ENCODE measurements around the gene TXK. TPM values are rescaled to one million over a fixed set of nuclear protein-coding genes. Genes with fewer than 3 reads are reported as not detected.

TXK gene
- total and polyA plus RNA-seq, 2 experiments from 2014 or later, result 0.14 to 0.40 TPM

- no peak for DNase-seq (ENCODE audit: low spot score)
- no peak overlapping the region for H3K4me2 ChIP-seq
These were observed 98.1 kb downstream of the TXK start for GRCh38 chr4:48035952-48036351.

More at GRCh38 chr4:48035952-48036351, 98.1 kb downstream of the TXK start:
- Histone ChIP-seq H2AFZ (no peak overlapping the region), H3F3A (replicated peaks; ENCODE audit: low read depth) (no peaks in the 10 kb centered on the region), H3K79me2 (replicated peaks; ENCODE audit: insufficient read depth) (no peaks in the 10 kb centered on the region), H3K9me2 (ENCODE audit: insufficient read depth) (no peaks in the 10 kb centered on the region), H3K36me3 (ENCODE audit: insufficient read depth) (no peaks in the 10 kb centered on the region), H4K20me1 (replicated peaks; ENCODE audit: insufficient read depth) (no peaks in the 10 kb centered on the region), H3K27ac (ENCODE audit: low read depth) (no peak overlapping the region), H3K27me3 (ENCODE audit: insufficient read depth) (no peaks in the 10 kb centered on the region), H3K4me1 (ENCODE audit: insufficient read depth) (no peaks in the 10 kb centered on the region), H3K4me3 (no peak overlapping the region)
- Mint-ChIP-seq H3K36me3 (ENCODE audit: low read depth) (no peaks in the 10 kb centered on the region; the same call in 2 of the 3 replicates), H3K4me1 (peaks cover 2% of the 10 kb centered on the region; the same call in 1 of the 3 replicates), H3K4me3 (no peak overlapping the region), H3K27ac (no peak overlapping the region), H3K27me3 (ENCODE audit: insufficient read depth, low read depth, poor library complexity) (no peaks in the 10 kb centered on the region), H3K9me3 (no peaks in the 10 kb centered on the region)
- TF ChIP-seq ZNF331 (CRISPR knock-in tag; IDR thresholded peaks at IDR 0.05; ENCODE audit: low read depth) (no peak), NANOG (IDR thresholded peaks at IDR 0.05; ENCODE audit: borderline replicate concordance) (no peak), CREB1 (CRISPR knock-in tag; IDR thresholded peaks at IDR 0.05; ENCODE audit: low read depth) (no peak), JUNB (IDR thresholded peaks at IDR 0.05; ENCODE audit: unreplicated experiment) (no peak), POLR2AphosphoS5 (IDR thresholded peaks at IDR 0.05; ENCODE audit: low read depth) (no peak), REST (IDR thresholded peaks at IDR 0.05; ENCODE audit: unreplicated experiment) (no peak), CTCF (conservative IDR thresholded peaks at IDR 0.05; ENCODE audit: low read depth in 2 of 2) (no peak), ZNF114 (CRISPR knock-in tag; IDR thresholded peaks at IDR 0.05) (no peak), STAT1 (IDR thresholded peaks at IDR 0.05; ENCODE audit: unreplicated experiment) (no peak), EZH2phosphoT487 (IDR thresholded peaks at IDR 0.05; ENCODE audit: unreplicated experiment) (no peak), EZH2 (IDR thresholded peaks at IDR 0.05; ENCODE audit: low read depth, unreplicated experiment) (no peak)
- TF ChIP-seq, protein P1, sequence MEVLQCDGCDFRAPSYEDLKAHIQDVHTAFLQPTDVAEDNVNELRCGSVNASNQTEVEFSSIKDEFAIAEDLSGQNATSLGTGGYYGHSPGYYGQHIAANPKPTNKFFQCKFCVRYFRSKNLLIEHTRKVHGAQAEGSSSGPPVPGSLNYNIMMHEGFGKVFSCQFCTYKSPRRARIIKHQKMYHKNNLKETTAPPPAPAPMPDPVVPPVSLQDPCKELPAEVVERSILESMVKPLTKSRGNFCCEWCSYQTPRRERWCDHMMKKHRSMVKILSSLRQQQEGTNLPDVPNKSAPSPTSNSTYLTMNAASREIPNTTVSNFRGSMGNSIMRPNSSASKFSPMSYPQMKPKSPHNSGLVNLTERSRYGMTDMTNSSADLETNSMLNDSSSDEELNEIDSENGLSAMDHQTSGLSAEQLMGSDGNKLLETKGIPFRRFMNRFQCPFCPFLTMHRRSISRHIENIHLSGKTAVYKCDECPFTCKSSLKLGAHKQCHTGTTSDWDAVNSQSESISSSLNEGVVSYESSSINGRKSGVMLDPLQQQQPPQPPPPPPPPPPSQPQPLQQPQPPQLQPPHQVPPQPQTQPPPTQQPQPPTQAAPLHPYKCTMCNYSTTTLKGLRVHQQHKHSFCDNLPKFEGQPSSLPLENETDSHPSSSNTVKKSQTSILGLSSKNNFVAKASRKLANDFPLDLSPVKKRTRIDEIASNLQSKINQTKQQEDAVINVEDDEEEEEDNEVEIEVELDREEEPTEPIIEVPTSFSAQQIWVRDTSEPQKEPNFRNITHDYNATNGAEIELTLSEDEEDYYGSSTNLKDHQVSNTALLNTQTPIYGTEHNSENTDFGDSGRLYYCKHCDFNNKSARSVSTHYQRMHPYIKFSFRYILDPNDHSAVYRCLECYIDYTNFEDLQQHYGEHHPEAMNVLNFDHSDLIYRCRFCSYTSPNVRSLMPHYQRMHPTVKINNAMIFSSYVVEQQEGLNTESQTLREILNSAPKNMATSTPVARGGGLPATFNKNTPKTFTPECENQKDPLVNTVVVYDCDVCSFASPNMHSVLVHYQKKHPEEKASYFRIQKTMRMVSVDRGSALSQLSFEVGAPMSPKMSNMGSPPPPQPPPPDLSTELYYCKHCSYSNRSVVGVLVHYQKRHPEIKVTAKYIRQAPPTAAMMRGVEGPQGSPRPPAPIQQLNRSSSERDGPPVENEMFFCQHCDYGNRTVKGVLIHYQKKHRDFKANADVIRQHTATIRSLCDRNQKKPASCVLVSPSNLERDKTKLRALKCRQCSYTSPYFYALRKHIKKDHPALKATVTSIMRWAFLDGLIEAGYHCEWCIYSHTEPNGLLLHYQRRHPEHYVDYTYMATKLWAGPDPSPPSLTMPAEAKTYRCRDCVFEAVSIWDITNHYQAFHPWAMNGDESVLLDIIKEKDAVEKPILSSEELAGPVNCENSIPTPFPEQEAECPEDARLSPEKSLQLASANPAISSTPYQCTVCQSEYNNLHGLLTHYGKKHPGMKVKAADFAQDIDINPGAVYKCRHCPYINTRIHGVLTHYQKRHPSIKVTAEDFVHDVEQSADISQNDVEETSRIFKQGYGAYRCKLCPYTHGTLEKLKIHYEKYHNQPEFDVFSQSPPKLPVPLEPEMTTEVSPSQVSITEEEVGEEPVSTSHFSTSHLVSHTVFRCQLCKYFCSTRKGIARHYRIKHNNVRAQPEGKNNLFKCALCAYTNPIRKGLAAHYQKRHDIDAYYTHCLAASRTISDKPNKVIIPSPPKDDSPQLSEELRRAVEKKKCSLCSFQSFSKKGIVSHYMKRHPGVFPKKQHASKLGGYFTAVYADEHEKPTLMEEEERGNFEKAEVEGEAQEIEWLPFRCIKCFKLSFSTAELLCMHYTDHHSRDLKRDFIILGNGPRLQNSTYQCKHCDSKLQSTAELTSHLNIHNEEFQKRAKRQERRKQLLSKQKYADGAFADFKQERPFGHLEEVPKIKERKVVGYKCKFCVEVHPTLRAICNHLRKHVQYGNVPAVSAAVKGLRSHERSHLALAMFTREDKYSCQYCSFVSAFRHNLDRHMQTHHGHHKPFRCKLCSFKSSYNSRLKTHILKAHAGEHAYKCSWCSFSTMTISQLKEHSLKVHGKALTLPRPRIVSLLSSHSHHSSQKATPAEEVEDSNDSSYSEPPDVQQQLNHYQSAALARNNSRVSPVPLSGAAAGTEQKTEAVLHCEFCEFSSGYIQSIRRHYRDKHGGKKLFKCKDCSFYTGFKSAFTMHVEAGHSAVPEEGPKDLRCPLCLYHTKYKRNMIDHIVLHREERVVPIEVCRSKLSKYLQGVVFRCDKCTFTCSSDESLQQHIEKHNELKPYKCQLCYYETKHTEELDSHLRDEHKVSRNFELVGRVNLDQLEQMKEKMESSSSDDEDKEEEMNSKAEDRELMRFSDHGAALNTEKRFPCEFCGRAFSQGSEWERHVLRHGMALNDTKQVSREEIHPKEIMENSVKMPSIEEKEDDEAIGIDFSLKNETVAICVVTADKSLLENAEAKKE (CRISPR knock-in tag; IDR thresholded peaks at IDR 0.05), result no peak
- TF ChIP-seq, protein P2, sequence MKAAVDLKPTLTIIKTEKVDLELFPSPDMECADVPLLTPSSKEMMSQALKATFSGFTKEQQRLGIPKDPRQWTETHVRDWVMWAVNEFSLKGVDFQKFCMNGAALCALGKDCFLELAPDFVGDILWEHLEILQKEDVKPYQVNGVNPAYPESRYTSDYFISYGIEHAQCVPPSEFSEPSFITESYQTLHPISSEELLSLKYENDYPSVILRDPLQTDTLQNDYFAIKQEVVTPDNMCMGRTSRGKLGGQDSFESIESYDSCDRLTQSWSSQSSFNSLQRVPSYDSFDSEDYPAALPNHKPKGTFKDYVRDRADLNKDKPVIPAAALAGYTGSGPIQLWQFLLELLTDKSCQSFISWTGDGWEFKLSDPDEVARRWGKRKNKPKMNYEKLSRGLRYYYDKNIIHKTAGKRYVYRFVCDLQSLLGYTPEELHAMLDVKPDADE (IDR thresholded peaks at IDR 0.05), result no peak
- no peak for ATAC-seq

All from GM23338 (cell line).